ENCODE measurements around the gene GABPB2.

DNA sequence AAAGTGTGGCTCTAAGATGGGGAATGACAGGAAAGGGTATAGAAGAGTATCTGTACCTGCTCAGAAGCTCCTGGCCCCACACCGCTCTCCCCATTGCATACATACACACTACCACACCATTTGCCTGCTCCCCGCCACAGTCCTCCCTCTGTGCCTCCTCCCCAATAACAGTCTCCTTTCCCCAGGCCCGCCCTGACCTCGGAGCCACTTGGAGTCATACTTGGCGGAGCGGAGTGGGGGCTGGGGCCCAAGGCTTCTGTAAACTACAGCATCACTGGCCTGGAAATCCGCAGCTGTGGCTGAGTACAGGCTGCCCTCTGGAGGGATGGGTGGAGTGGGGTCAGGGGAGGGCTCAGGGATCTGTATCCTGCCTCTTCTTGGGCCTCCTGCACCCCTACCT, 67.2 kb downstream of the GABPB2 start:
- TF ChIP-seq, protein P1, sequence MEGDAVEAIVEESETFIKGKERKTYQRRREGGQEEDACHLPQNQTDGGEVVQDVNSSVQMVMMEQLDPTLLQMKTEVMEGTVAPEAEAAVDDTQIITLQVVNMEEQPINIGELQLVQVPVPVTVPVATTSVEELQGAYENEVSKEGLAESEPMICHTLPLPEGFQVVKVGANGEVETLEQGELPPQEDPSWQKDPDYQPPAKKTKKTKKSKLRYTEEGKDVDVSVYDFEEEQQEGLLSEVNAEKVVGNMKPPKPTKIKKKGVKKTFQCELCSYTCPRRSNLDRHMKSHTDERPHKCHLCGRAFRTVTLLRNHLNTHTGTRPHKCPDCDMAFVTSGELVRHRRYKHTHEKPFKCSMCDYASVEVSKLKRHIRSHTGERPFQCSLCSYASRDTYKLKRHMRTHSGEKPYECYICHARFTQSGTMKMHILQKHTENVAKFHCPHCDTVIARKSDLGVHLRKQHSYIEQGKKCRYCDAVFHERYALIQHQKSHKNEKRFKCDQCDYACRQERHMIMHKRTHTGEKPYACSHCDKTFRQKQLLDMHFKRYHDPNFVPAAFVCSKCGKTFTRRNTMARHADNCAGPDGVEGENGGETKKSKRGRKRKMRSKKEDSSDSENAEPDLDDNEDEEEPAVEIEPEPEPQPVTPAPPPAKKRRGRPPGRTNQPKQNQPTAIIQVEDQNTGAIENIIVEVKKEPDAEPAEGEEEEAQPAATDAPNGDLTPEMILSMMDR (IDR thresholded peaks at IDR 0.05): no peak
- TF ChIP-seq EHMT2 (IDR thresholded peaks at IDR 0.05; ENCODE audit: low read depth) (no peak), MAFK (IDR thresholded peaks at IDR 0.05; ENCODE audit: partially characterized antibody) (no peak), HDAC2 (IDR thresholded peaks at IDR 0.05) (no peak), POLR2A (IDR thresholded peaks at IDR 0.05; ENCODE audit: low read length) (no peak), RCOR1 (IDR thresholded peaks at IDR 0.05; ENCODE audit: low read depth, low read length) (no peak), POLR2AphosphoS2 (conservative IDR thresholded peaks at IDR 0.05; ENCODE audit: low read length) (no peak), EP300 (IDR thresholded peaks at IDR 0.05) (no peak)
- TF ChIP-seq, protein P2, sequence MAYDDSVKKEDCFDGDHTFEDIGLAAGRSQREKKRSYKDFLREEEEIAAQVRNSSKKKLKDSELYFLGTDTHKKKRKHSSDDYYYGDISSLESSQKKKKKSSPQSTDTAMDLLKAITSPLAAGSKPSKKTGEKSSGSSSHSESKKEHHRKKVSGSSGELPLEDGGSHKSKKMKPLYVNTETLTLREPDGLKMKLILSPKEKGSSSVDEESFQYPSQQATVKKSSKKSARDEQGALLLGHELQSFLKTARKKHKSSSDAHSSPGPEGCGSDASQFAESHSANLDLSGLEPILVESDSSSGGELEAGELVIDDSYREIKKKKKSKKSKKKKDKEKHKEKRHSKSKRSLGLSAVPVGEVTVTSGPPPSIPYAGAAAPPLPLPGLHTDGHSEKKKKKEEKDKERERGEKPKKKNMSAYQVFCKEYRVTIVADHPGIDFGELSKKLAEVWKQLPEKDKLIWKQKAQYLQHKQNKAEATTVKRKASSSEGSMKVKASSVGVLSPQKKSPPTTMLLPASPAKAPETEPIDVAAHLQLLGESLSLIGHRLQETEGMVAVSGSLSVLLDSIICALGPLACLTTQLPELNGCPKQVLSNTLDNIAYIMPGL (CRISPR knock-in tag; IDR thresholded peaks at IDR 0.05; ENCODE audit: borderline replicate concordance): no peak
- TF ChIP-seq, protein P3, sequence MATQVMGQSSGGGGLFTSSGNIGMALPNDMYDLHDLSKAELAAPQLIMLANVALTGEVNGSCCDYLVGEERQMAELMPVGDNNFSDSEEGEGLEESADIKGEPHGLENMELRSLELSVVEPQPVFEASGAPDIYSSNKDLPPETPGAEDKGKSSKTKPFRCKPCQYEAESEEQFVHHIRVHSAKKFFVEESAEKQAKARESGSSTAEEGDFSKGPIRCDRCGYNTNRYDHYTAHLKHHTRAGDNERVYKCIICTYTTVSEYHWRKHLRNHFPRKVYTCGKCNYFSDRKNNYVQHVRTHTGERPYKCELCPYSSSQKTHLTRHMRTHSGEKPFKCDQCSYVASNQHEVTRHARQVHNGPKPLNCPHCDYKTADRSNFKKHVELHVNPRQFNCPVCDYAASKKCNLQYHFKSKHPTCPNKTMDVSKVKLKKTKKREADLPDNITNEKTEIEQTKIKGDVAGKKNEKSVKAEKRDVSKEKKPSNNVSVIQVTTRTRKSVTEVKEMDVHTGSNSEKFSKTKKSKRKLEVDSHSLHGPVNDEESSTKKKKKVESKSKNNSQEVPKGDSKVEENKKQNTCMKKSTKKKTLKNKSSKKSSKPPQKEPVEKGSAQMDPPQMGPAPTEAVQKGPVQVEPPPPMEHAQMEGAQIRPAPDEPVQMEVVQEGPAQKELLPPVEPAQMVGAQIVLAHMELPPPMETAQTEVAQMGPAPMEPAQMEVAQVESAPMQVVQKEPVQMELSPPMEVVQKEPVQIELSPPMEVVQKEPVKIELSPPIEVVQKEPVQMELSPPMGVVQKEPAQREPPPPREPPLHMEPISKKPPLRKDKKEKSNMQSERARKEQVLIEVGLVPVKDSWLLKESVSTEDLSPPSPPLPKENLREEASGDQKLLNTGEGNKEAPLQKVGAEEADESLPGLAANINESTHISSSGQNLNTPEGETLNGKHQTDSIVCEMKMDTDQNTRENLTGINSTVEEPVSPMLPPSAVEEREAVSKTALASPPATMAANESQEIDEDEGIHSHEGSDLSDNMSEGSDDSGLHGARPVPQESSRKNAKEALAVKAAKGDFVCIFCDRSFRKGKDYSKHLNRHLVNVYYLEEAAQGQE (IDR thresholded peaks at IDR 0.05): no peak
- TF ChIP-seq, protein P4, sequence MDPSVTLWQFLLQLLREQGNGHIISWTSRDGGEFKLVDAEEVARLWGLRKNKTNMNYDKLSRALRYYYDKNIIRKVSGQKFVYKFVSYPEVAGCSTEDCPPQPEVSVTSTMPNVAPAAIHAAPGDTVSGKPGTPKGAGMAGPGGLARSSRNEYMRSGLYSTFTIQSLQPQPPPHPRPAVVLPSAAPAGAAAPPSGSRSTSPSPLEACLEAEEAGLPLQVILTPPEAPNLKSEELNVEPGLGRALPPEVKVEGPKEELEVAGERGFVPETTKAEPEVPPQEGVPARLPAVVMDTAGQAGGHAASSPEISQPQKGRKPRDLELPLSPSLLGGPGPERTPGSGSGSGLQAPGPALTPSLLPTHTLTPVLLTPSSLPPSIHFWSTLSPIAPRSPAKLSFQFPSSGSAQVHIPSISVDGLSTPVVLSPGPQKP (IDR thresholded peaks at IDR 0.05; ENCODE audit: low read depth, low read length): no peak

All from A549 (cell line).